ENCODE results near the gene EPM2AIP1. TPM values are rescaled to one million over a fixed set of nuclear protein-coding genes. Genes with fewer than 3 reads are reported as not detected.

The EPM2AIP1 gene
- total RNA-seq, 3 donors from 2014 or later (not counting 1 experiment from before 2014, with no cell fraction given): 25.6 to 33.7 (median 32.5) TPM

- intact Hi-C loops (cut with micrococcal nuclease): no loop called here
- ATAC-seq: no peak
- Histone ChIP-seq H3K27me3 (ENCODE audit: control insufficient read depth, insufficient read depth, low read length) (no peaks in the 10 kb centered on the region), H3K27ac (ENCODE audit: low read length) (no peak overlapping the region), H3K4me3 (ENCODE audit: low read length) (no peak overlapping the region), H3K36me3 (ENCODE audit: control insufficient read depth, insufficient read depth, low read length) (peaks cover 67% of the 10 kb centered on the region), H3K9me3 (ENCODE audit: control insufficient read depth, insufficient read depth, low read length) (no peaks in the 10 kb centered on the region), H3K4me1 (ENCODE audit: control insufficient read depth, insufficient read depth, low read length) (no peaks in the 10 kb centered on the region)
- Mint-ChIP-seq H3K27ac (no peak overlapping the region), H3K4me3 (no peak overlapping the region), H3K4me1 (peaks cover 0 to 4% of the 10 kb centered on the region in 2 donors), H3K27me3 (ENCODE audit: low read depth in 2 of 2) (no peaks in the 10 kb centered on the region), H3K36me3 (peaks cover 22% of the 10 kb centered on the region), H3K9me3 (no peaks in the 10 kb centered on the region)
- no peak for DNase-seq
- TF ChIP-seq, protein P1, sequence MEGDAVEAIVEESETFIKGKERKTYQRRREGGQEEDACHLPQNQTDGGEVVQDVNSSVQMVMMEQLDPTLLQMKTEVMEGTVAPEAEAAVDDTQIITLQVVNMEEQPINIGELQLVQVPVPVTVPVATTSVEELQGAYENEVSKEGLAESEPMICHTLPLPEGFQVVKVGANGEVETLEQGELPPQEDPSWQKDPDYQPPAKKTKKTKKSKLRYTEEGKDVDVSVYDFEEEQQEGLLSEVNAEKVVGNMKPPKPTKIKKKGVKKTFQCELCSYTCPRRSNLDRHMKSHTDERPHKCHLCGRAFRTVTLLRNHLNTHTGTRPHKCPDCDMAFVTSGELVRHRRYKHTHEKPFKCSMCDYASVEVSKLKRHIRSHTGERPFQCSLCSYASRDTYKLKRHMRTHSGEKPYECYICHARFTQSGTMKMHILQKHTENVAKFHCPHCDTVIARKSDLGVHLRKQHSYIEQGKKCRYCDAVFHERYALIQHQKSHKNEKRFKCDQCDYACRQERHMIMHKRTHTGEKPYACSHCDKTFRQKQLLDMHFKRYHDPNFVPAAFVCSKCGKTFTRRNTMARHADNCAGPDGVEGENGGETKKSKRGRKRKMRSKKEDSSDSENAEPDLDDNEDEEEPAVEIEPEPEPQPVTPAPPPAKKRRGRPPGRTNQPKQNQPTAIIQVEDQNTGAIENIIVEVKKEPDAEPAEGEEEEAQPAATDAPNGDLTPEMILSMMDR (IDR thresholded peaks at IDR 0.05): no peak
- WGBS (ENCODE audit: insufficient coverage): 95% methylated on average over 1 of the region's 1 CpG
Measured at GRCh38 chr3:37028329-37028728, 35.4 kb upstream of the EPM2AIP1 start.

GRCh38 chr3:37026851-37027250 is 33.9 kb upstream of the EPM2AIP1 start:
- H3K36me3 ChIP-seq (ENCODE audit: control insufficient read depth, insufficient read depth, low read length): peaks cover 68% of the 10 kb centered on the region
- TF ChIP-seq, protein P1 (IDR thresholded peaks at IDR 0.05): no peak
- DNase-seq: no peak
- H3K27me3 Mint-ChIP-seq (ENCODE audit: low read depth in 2 of 2): no peaks in the 10 kb centered on the region
- no peak for ATAC-seq
- H3K27me3 ChIP-seq (ENCODE audit: control insufficient read depth, insufficient read depth, low read length): no peaks in the 10 kb centered on the region
- H3K27ac Mint-ChIP-seq: no peak overlapping the region
- H3K4me3 Mint-ChIP-seq: no peak overlapping the region
- H3K4me3 ChIP-seq (ENCODE audit: low read length): no peak overlapping the region
- over 99% methylated on average over 5 of the region's 5 CpGs for WGBS (ENCODE audit: insufficient coverage)
- intact Hi-C loops (cut with micrococcal nuclease): no loop called here
- H3K4me1 ChIP-seq (ENCODE audit: control insufficient read depth, insufficient read depth, low read length): no peaks in the 10 kb centered on the region
- peaks cover 0 to 6% of the 10 kb centered on the region in 2 donors for H3K4me1 Mint-ChIP-seq
- H3K9me3 Mint-ChIP-seq: no peaks in the 10 kb centered on the region
- peaks cover 29% of the 10 kb centered on the region for H3K36me3 Mint-ChIP-seq
- H3K27ac ChIP-seq (ENCODE audit: low read length): no peak overlapping the region
- H3K9me3 ChIP-seq (ENCODE audit: control insufficient read depth, insufficient read depth, low read length): no peaks in the 10 kb centered on the region

GRCh38 chr3:37025561-37026335 is 32.8 kb upstream of the EPM2AIP1 start:
- intact Hi-C loops (cut with micrococcal nuclease): no loop called here

More at GRCh38 chr3:37025561-37026335, 32.8 kb upstream of the EPM2AIP1 start:
- Mint-ChIP-seq H3K4me3 (no peak overlapping the region), H3K27me3 (ENCODE audit: low read depth in 2 of 2) (no peaks in the 10 kb centered on the region), H3K27ac (peak overlapping the region in 1 of 2 donors; percentile 36), H3K4me1 (peaks cover 0 to 10% of the 10 kb centered on the region in 2 donors), H3K9me3 (no peaks in the 10 kb centered on the region), H3K36me3 (peaks cover 34% of the 10 kb centered on the region)
- WGBS (ENCODE audit: insufficient coverage): 98% methylated on average over 3 of the region's 3 CpGs
- peaks cover 66% of the 10 kb centered on the region for H3K36me3 ChIP-seq (ENCODE audit: control insufficient read depth, insufficient read depth, low read length)
- no peaks in the 10 kb centered on the region for H3K9me3 ChIP-seq (ENCODE audit: control insufficient read depth, insufficient read depth, low read length)
- H3K4me1 ChIP-seq (ENCODE audit: control insufficient read depth, insufficient read depth, low read length): no peaks in the 10 kb centered on the region
- no peaks in the 10 kb centered on the region for H3K27me3 ChIP-seq (ENCODE audit: control insufficient read depth, insufficient read depth, low read length)
- TF ChIP-seq, protein P1 (IDR thresholded peaks at IDR 0.05): no peak
- H3K27ac ChIP-seq (ENCODE audit: low read length): no peak overlapping the region
- no peak overlapping the region for H3K4me3 ChIP-seq (ENCODE audit: low read length)
- DNase-seq (no peak), ATAC-seq (no peak)

All from natural killer cell (primary cell).